ENCODE data around the gene AR.
"Not testable (repeated sequence)": the region's sequence is repeated elsewhere in the genome, so short reads cannot be mapped to it uniquely, and the experiment has no call there.

Gene AR

DNA sequence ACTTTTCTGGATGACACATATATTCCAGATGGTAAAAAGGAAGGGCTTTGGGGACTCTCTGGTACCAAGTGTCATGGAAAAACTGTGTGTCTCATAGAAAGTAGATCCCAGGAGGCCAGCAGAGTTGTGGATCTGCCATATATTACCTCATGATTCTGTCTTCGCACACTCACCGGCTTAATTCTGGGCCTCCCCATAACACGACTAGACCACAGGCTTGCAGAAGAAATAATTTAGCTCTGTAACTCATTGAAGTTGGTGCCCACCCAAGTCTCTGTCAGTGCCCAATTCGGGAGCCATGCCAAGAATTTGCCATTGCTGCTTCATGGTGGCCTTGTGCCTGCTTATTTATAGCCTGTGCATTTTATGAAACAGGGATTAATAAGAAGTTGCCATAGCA is 104.5 kb downstream of the AR start:
- DNase-seq = no peak

DNA sequence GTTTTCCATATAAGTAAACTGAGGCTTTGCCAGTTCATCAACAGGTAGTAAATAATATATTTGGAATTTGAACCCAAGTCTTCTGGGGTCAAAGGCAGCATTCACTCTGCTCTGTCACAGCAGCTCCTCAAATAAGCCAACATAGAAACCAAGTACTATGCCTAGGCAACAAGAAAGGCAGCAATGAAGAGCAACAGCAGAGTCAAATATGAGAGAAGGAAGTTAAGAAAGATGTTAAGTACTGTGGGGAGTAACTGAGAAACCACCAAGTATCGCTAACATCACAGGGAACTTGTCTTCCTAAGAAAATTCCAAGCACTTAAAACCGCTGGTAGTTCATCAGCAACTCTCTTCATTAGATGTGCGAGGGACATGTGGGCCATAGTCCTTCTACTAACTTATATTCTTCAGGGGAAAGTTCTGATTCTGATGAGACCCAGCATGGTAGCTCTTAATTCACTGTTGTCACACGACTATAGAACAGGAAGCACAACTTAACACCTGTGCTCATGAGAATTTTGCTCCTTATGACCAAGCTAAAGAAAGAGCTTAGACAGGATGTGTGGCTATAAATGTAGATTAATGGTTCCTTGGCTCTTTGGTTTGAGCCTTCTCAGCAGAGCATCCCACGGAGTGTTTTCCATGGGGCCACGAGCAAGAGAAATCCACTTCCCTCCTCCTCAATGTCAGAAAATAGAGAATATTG is 107.8 kb downstream of the AR start:
- DNase-seq = no peak

GRCh38 chrX:67652543-67652942 is 108.7 kb downstream of the AR start:
- DNase-seq = no peak

DNA sequence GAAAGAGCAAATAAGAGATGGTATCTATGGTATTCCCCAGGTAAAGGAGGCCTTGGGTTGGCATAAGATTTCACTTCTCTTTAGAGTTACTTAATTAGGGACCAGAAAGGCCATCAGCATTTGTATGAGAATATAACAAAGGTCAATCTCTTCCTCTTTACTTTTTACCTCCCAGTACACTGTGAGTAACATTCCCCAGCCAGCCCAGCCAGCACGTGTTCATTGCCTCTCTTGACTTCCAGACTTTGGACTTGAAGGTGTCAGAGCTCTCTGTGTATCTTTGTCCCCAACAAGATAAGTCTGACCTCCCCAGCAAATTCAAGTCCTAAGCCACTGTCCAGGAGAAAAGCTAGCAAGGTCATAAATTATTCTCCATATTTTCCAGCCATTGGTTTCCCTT is 110.5 kb downstream of the AR start:
- DNase-seq = no peak

DNA sequence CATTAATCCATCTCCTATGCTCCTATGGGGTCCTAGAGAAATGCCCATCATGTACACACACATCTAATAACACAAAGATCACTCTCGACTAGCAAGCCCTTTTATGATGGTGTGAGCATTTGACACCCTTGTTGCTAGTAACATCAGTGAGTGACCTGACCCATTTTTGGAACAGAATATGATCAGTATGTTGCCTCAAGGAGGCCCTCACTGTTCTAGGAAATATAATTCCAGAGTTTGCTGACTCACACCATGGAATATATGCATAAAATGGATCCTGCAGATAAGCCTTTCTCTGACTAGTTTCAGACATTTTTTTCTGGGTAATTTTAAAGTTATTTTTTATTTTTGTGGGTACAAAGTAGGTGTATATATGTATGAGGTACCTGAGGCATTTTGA is 121.8 kb downstream of the AR start:
- no peak for DNase-seq

DNA sequence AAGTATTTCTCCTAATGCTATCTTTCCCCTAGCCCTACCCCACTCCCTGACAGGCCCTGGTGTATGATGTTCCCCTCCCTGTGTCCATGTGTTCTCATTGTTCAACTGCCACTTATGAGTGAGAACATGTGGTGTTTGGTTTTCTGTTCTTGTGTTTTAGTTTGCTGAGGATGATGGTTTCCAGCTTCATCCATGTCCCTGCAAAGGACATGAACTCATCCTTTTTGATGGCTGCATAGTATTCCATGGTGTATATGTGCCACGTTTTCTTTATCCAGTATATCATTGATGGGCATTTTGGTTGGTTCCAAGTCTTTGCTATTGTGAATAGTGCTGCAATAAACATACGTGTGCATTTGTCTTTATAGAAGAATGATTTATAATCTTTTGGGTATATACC is 126.9 kb downstream of the AR start:
- not testable (repeated sequence) for DNase-seq

GRCh38 chrX:67673741-67674274 is 130.0 kb downstream of the AR start:
- DNase-seq = no peak

DNA sequence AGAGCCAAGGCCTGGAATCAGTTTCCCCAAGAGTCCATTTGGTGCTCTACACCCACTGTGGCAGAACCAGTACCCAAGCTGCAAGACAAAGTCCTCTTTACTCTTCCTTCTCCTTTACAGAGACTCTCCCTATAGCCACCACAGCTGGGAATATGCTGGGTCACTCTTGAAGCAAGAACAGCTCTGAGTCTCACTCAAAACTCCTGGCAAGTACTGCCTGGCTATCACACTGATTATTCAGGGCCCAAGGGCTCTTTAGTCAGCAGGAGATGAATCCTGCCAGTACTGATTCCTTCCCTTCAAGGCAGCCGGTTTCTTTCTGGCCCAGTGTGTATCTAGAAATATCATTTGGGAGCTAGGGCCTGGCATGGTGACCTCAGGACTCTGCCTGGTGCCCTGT is 130.9 kb downstream of the AR start:
- DNase-seq = no peak

DNA sequence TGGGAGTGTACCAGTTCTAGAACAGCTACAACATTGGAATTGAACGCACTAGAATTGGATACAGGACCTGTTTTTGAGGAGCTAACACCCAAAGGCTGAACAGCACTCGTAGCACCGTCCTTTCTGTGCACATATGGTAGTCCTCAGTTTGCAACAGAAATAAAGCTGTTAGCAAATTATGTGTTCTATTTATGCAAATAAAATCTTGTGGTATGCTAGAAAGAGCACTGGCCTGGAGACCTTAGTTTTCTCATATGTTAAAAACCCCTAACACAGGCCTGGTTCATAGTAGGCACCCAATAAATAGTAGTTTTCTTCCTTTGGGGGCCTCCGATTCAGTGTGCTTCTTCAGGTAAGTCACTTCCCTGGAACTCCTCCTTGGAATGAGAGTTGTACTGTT is 140.3 kb downstream of the AR start:
- no peak for DNase-seq

DNA sequence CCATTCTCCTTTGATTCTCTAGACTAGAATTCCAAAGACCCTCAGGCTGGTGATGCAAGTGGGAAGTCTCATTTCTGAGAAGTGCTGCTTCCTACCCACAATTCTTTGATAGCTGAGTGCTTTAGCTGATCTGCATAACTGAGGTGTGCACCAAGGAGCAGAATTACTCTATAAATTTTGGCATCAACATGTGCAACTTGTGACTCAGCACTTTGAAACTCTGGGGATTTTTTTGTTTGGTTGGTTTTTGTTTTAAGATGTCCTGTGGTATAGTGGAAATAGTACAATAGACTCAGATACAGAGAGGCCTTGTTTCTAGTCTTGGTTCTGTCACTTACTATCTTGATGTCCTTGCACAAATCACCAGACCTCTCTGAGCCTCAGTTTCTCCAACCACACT is 148.4 kb downstream of the AR start:
- no peak for DNase-seq

- no peak for DNase-seq
Observed at GRCh38 chrX:67693928-67694327, 150.1 kb downstream of the AR start.

DNA sequence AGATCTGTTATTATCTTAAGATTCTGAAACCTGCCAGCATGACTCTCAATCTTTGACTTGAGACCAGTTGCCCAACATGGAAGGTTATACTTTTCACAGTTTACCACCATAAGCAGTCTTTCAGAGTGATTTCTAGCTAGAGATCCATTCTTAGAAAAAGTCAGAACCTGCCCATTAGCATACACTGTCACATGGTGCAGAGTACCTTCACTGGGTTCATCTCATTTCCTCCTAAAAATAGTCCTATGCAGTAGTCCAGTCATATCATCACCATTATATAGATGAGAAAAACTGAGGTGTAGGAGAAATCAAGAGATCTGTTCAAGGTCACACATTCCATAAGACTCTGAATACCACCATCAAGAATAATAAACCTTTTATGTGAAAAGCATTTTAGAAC is 153.6 kb downstream of the AR start:
- DNase-seq = no peak

DNA sequence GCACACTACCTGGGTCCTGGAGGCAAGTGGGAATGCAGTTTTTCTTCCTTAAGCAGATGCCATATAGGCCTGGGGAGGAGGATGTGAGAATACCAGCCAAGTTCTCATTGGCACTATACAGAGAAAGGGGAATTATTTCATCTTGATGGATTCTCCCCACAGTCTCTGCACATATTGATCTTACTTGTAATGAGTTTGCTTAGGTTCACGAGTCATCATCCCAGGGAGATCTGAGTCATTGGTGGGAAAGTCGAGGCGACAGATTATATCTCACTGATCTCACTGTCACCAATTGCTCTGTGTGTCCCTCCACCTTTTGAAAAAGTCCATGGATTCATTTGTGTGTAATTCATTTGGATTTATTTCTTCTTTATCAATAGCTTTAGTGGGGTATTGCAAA is 156.8 kb downstream of the AR start:
- DNase-seq = peak in 1 of 2 experiments; percentile 3

- DNase-seq = no peak
Observed at GRCh38 chrX:67714004-67714403, 170.2 kb downstream of the AR start.

DNA sequence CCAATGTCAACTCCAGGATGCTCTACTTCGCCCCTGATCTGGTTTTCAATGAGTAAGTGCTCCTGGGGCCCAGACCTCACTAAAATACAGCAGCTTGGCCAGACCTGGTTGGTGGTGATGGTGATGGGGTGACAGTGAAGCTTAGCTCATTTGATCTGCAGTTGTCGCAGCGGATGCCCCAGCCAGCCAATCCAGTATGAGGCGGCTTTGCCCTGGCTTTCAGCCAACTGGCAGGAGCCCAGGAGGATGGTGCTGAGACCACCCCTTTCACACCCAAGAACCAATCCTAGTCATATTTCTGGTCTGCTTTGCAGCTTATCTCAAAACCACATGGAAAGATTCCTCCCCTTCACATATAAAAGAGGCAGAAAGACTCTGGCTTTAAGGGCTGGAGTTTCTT is 173.8 kb downstream of the AR start:
- no peak for DNase-seq

DNA sequence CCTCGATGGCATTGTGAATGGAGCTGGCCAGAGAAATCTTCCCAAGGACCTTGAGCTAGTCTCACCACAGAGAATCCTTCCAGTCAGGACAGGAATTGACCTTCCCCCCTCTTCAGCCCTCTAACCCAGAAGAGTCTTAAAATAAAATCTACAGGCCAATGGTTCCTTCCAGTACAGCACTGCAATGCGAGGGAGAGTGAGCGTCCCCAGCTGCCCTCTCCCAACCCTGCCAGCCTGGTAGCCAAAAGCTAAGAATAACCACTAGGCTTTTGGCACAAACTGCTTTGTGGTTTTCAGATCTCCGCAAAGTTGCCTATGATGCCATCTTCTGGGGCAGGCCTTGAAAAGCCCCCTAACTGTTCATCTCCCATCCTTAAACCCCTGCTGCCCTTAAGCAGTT is 175.1 kb downstream of the AR start:
- no peak for DNase-seq

- no peak for DNase-seq
Observed at GRCh38 chrX:67720344-67720743, 176.5 kb downstream of the AR start.

GRCh38 chrX:67721321-67721720 is 177.5 kb downstream of the AR start:
- no peak for DNase-seq

- no peak for DNase-seq
Observed at GRCh38 chrX:67723580-67724351, 179.9 kb downstream of the AR start.

- no peak for DNase-seq
Observed at GRCh38 chrX:67724359-67725110, 180.7 kb downstream of the AR start.

DNA sequence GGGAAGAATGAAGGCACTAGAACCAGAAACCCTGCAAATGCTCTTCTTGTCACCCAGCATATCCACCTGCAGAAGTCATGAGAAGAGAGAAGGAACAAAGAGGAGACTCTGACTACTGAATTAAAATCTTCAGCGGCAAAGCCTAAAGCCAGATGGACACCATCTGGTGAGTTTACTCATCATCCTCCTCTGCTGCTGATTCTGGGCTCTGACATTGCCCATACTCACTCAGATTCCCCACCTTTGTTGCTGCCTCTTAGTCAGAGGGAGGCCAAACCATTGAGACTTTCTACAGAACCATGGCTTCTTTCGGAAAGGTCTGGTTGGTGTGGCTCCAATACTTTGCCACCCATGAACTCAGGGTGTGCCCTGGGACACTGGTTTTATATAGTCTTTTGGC is 181.7 kb downstream of the AR start:
- DNase-seq = no peak

DNA sequence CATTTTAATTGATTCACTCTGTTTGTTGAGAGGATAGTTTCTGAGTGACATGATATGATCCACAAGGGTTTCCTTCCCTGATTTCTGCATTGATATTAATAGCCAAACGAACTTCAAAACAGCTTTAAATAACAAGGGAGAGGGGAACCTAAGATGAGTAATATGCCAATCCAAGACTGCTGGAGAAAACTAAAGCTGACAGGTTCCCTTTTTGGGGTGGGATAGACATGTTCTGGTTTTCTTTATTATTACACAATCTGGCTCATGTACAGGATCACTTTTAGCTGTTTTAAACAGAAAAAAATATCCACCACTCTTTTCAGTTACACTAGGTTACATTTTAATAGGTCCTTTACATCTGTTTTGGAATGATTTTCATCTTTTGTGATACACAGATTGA is 182.2 kb downstream of the AR start:
- DNase-seq = no peak

DNA sequence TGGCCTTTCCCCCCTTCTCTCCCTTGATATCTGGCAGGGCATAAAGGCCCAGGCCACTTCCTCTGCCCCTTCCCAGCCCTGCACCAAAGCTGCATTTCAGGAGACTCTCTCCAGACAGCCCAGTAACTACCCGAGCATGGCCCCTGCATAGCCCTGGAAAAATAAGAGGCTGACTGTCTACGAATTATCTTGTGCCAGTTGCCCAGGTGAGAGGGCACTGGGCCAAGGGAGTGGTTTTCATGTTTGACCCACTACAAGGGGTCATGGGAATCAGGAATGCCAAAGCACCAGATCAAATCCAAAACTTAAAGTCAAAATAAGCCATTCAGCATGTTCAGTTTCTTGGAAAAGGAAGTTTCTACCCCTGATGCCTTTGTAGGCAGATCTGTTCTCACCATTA is 183.8 kb downstream of the AR start:
- DNase-seq = no peak

DNA sequence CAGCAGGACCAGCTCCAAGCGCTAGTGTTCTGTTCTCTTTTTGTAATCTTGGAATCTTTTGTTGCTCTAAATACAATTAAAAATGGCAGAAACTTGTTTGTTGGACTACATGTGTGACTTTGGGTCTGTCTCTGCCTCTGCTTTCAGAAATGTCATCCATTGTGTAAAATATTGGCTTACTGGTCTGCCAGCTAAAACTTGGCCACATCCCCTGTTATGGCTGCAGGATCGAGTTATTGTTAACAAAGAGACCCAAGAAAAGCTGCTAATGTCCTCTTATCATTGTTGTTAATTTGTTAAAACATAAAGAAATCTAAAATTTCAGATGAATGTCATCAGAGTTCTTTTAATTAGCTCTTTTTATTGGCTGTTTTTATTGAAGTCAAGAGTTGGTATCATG is 186.5 kb downstream of the AR start:
- DNase-seq = no peak
